GM23338 (cell line): ENCODE measurements around the gene DRG2. TPM values are rescaled to one million over a fixed set of nuclear protein-coding genes. Genes with fewer than 3 reads are reported as not detected.

ENCODE experiments used
- ATAC-seq: fragments of 200-7000 bp; cut with Tn5 transposase; 3 replicates; pipeline ENCODE4 v1.9.1; 2020
- DNase-seq: peaks from one replicate; pipeline ENCODE4 v3.0.0-alpha.2; 2015; ENCODE audit warnings: low spot score
- H2AFZ ChIP-seq: fragments of 200-600 bp; sonication (generic); 2 replicates; pipeline ENCODE4 v1.8.0; 2016; ENCODE audit warnings: antibody characterized with exemption, mild to moderate bottlenecking, moderate library complexity
- H3F3A ChIP-seq: fragments of 200-600 bp; sonication (generic); replicated peaks from 2 replicates; pipeline ENCODE4 v1.8.0; 2017; ENCODE audit warnings: antibody characterized with exemption, mixed run types, low read depth
- H3K27ac ChIP-seq: fragments of 200-600 bp; sonication (generic); 2 replicates; pipeline ENCODE4 v1.6.1; 2016; ENCODE audit warnings: low read depth
- H3K27me3 ChIP-seq: fragments of 200-600 bp; sonication (generic); 2 replicates; pipeline ENCODE4 v1.8.0; 2016; ENCODE audit warnings: mild to moderate bottlenecking, mixed run types, moderate library complexity; ENCODE audit not compliant: insufficient read depth
- H3K36me3 ChIP-seq: fragments of 200-600 bp; sonication (generic); 2 replicates; pipeline ENCODE4 v1.8.0; 2016; ENCODE audit warnings: mild to moderate bottlenecking; ENCODE audit not compliant: insufficient read depth
- H3K4me1 ChIP-seq: fragments of 200-600 bp; sonication (generic); 2 replicates; pipeline ENCODE4 v1.8.0; 2016; ENCODE audit warnings: mild to moderate bottlenecking, moderate library complexity; ENCODE audit not compliant: insufficient read depth
- H3K4me2 ChIP-seq: fragments of 200-600 bp; sonication (generic); 2 replicates; pipeline ENCODE4 v1.7.1; 2017; ENCODE audit warnings: mixed run types
- H3K4me3 ChIP-seq: fragments of 200-600 bp; sonication (generic); 2 replicates; pipeline ENCODE4 v1.6.1; 2016; ENCODE audit warnings: mixed run types
- H3K79me2 ChIP-seq: fragments of 200-600 bp; sonication (generic); replicated peaks from 2 replicates; pipeline ENCODE4 v1.8.0; 2017; ENCODE audit warnings: mild to moderate bottlenecking; ENCODE audit not compliant: insufficient read depth
- H3K9me2 ChIP-seq: fragments of 200-600 bp; sonication (generic); 2 replicates; pipeline ENCODE4 v1.8.0; 2017; ENCODE audit not compliant: insufficient read depth
- H4K20me1 ChIP-seq: fragments of 200-600 bp; sonication (generic); replicated peaks from 2 replicates; pipeline ENCODE4 v1.8.0; 2017; ENCODE audit warnings: mild to moderate bottlenecking; ENCODE audit not compliant: insufficient read depth
- H3K27ac Mint-ChIP-seq: 2 replicates; pipeline ENCODE4 v1.8.0; 2020; ENCODE audit warnings: inconsistent platforms, mild to moderate bottlenecking, moderate library complexity, mixed read lengths
- H3K27me3 Mint-ChIP-seq: 3 replicates; pipeline ENCODE4 v1.8.0; 2022; ENCODE audit warnings: low read depth, mild to moderate bottlenecking, moderate library complexity, mixed read lengths, inconsistent platforms; ENCODE audit not compliant: insufficient read depth, poor library complexity
- H3K36me3 Mint-ChIP-seq: 3 replicates; pipeline ENCODE4 v1.8.0; 2021; ENCODE audit warnings: low read depth, mild to moderate bottlenecking, inconsistent platforms, moderate library complexity, mixed read lengths
- H3K4me1 Mint-ChIP-seq: 3 replicates; pipeline ENCODE4 v1.8.0; 2020; ENCODE audit warnings: mild to moderate bottlenecking, inconsistent platforms, mixed read lengths
- H3K4me3 Mint-ChIP-seq: 3 replicates; pipeline ENCODE4 v1.8.0; 2021; ENCODE audit warnings: moderate library complexity, mild to moderate bottlenecking, inconsistent platforms, mixed read lengths
- H3K9me3 Mint-ChIP-seq: 3 replicates; pipeline ENCODE4 v1.8.0; 2020; ENCODE audit warnings: moderate library complexity, mild to moderate bottlenecking, inconsistent platforms, mixed read lengths
- CREB1 ChIP-seq: fragments of 250-450 bp; sonication (Bioruptor Pico); IDR thresholded peaks from 2 replicates; pipeline ENCODE4 v1.5.0; 2020; ENCODE audit warnings: low read depth, mild to moderate bottlenecking, moderate library complexity
- EZH2 ChIP-seq: fragments of 200-600 bp; sonication (generic); IDR thresholded peaks from one replicate; pipeline ENCODE4 v1.8.0; 2017; ENCODE audit warnings: antibody characterized with exemption, mild to moderate bottlenecking, low read depth; ENCODE audit not compliant: unreplicated experiment
- JUNB ChIP-seq: IDR thresholded peaks from one replicate; pipeline ENCODE4 v1.6.1; 2016; ENCODE audit warnings: antibody characterized with exemption; ENCODE audit not compliant: unreplicated experiment
- STAT1 ChIP-seq: IDR thresholded peaks from one replicate; pipeline ENCODE4 v1.6.1; 2016; ENCODE audit warnings: antibody characterized with exemption; ENCODE audit not compliant: unreplicated experiment
- ZNF331 ChIP-seq: fragments of 250-450 bp; sonication (Bioruptor Pico); IDR thresholded peaks from 2 replicates; pipeline ENCODE4 v1.5.0; 2020; ENCODE audit warnings: low read depth, mild to moderate bottlenecking, moderate library complexity
- polyA plus RNA-seq: library from polyadenylated mRNA; unstranded; fragments of >200 nt; fragmentation: Nextera tagmentation; extraction: Ambion mirVana; gene quantifications from 2 replicates; pipeline ENCODE4 v1.2.1, GENCODE V29; 2016
- total RNA-seq: library from RNA; depleted of rRNA; stranded (reverse); fragments of >200 nt; shearing (Covaris generic); gene quantifications from 2 replicates; pipeline ENCODE4 v1.2.3, GENCODE V29; 2014
- TF ChIP-seq, protein P1 (sequence below): fragments of 250-450 bp; sonication (Bioruptor Pico); IDR thresholded peaks from 2 replicates; pipeline ENCODE4 v1.5.0; 2020; ENCODE audit warnings: mild to moderate bottlenecking, moderate library complexity
- TF ChIP-seq, protein P2 (sequence below), 2 experiments: fragments of 200-600 bp in 1 of 2; sonication (generic) in 1 of 2; conservative IDR thresholded peaks; 2 replicates each; pipeline versions ENCODE4 v1.5.1 to v1.6.1; 2016 to 2017; ENCODE audit warnings: antibody characterized with exemption in 2 of 2, low read depth in 2 of 2, mild to moderate bottlenecking in 2 of 2, moderate library complexity in 1 of 2

The DRG2 gene
- total and polyA plus RNA-seq, 2 experiments from 2014 or later: 36.2 to 48.0 TPM

DNA sequence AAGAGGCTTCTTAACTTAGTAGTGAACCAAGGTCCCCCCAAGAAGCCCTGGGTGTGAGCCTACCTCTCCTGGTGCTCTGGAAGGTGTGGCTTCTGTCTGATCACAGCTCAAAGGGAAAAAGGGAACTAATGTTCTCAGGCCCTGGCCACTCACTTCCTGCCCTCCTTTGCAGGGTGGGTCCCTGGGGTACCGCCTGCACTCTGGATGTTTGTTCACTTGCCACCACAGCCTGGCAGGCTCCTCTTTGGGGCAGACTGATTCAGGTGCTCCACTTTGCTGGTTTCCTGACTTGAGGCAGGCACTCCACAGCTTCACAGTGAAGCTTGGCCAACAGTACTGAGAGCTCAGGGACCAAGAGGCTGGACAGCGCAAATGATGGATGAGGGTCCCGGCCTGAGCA lies 14.9 kb downstream of the DRG2 start:
- H3K36me3 Mint-ChIP-seq: peaks cover 10% of the 10 kb centered on the region
- no peaks in the 10 kb centered on the region; the same call in 1 of the 2 replicates for H4K20me1 ChIP-seq
- H3K4me2 ChIP-seq: no peak overlapping the region
- H3K4me1 Mint-ChIP-seq: no peaks in the 10 kb centered on the region
- peaks cover 7% of the 10 kb centered on the region for H3K27me3 Mint-ChIP-seq
- H3F3A ChIP-seq: no peaks in the 10 kb centered on the region
- H2AFZ ChIP-seq: no peak overlapping the region
- H3K36me3 ChIP-seq: no peaks in the 10 kb centered on the region
- TF ChIP-seq, protein P1, sequence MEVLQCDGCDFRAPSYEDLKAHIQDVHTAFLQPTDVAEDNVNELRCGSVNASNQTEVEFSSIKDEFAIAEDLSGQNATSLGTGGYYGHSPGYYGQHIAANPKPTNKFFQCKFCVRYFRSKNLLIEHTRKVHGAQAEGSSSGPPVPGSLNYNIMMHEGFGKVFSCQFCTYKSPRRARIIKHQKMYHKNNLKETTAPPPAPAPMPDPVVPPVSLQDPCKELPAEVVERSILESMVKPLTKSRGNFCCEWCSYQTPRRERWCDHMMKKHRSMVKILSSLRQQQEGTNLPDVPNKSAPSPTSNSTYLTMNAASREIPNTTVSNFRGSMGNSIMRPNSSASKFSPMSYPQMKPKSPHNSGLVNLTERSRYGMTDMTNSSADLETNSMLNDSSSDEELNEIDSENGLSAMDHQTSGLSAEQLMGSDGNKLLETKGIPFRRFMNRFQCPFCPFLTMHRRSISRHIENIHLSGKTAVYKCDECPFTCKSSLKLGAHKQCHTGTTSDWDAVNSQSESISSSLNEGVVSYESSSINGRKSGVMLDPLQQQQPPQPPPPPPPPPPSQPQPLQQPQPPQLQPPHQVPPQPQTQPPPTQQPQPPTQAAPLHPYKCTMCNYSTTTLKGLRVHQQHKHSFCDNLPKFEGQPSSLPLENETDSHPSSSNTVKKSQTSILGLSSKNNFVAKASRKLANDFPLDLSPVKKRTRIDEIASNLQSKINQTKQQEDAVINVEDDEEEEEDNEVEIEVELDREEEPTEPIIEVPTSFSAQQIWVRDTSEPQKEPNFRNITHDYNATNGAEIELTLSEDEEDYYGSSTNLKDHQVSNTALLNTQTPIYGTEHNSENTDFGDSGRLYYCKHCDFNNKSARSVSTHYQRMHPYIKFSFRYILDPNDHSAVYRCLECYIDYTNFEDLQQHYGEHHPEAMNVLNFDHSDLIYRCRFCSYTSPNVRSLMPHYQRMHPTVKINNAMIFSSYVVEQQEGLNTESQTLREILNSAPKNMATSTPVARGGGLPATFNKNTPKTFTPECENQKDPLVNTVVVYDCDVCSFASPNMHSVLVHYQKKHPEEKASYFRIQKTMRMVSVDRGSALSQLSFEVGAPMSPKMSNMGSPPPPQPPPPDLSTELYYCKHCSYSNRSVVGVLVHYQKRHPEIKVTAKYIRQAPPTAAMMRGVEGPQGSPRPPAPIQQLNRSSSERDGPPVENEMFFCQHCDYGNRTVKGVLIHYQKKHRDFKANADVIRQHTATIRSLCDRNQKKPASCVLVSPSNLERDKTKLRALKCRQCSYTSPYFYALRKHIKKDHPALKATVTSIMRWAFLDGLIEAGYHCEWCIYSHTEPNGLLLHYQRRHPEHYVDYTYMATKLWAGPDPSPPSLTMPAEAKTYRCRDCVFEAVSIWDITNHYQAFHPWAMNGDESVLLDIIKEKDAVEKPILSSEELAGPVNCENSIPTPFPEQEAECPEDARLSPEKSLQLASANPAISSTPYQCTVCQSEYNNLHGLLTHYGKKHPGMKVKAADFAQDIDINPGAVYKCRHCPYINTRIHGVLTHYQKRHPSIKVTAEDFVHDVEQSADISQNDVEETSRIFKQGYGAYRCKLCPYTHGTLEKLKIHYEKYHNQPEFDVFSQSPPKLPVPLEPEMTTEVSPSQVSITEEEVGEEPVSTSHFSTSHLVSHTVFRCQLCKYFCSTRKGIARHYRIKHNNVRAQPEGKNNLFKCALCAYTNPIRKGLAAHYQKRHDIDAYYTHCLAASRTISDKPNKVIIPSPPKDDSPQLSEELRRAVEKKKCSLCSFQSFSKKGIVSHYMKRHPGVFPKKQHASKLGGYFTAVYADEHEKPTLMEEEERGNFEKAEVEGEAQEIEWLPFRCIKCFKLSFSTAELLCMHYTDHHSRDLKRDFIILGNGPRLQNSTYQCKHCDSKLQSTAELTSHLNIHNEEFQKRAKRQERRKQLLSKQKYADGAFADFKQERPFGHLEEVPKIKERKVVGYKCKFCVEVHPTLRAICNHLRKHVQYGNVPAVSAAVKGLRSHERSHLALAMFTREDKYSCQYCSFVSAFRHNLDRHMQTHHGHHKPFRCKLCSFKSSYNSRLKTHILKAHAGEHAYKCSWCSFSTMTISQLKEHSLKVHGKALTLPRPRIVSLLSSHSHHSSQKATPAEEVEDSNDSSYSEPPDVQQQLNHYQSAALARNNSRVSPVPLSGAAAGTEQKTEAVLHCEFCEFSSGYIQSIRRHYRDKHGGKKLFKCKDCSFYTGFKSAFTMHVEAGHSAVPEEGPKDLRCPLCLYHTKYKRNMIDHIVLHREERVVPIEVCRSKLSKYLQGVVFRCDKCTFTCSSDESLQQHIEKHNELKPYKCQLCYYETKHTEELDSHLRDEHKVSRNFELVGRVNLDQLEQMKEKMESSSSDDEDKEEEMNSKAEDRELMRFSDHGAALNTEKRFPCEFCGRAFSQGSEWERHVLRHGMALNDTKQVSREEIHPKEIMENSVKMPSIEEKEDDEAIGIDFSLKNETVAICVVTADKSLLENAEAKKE (CRISPR knock-in tag): no peak
- TF ChIP-seq ZNF331 (CRISPR knock-in tag) (no peak), CREB1 (CRISPR knock-in tag) (no peak), JUNB (no peak)
- H3K27me3 ChIP-seq: no peaks in the 10 kb centered on the region
- H3K27ac Mint-ChIP-seq: no peak overlapping the region
- no peaks in the 10 kb centered on the region for H3K9me3 Mint-ChIP-seq
- H3K79me2 ChIP-seq: no peaks in the 10 kb centered on the region
- no peak overlapping the region for H3K27ac ChIP-seq
- no peak overlapping the region for H3K4me3 Mint-ChIP-seq
- no peaks in the 10 kb centered on the region for H3K4me1 ChIP-seq
- ATAC-seq: no peak
- no peaks in the 10 kb centered on the region for H3K9me2 ChIP-seq
- no peak for DNase-seq
- no peak overlapping the region for H3K4me3 ChIP-seq

DNA sequence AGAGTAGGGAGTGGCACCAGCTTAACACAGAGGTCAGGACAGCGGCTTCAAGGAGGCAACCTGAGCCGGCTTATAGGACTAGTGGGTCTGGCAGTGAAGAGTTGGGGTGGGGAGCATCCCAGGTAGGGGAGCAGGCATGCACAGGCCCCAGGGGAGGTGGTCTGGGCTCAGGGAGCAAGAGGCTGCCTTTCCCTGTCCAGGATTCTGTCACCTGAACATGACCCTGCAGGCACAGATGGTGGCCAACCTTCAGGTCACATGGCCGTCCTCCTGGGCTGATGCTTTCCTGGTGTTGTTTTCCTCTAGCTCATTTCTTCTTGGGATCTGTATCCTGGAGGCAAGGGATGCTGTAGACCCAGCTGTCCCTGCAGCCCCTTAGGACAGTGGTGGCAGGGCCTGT lies 17.3 kb downstream of the DRG2 start:
- H3K4me3 Mint-ChIP-seq: no peak overlapping the region
- Histone ChIP-seq H3K27me3 (no peaks in the 10 kb centered on the region), H3K36me3 (no peaks in the 10 kb centered on the region), H3K9me2 (no peaks in the 10 kb centered on the region), H3K4me1 (no peaks in the 10 kb centered on the region), H3K4me3 (no peak overlapping the region), H3K27ac (no peak overlapping the region), H2AFZ (no peak overlapping the region), H3F3A (no peaks in the 10 kb centered on the region), H3K79me2 (no peaks in the 10 kb centered on the region), H4K20me1 (no peaks in the 10 kb centered on the region; the same call in 1 of the 2 replicates), H3K4me2 (no peak overlapping the region)
- TF ChIP-seq EZH2 (no peak), STAT1 (no peak), JUNB (no peak)
- TF ChIP-seq, protein P2, sequence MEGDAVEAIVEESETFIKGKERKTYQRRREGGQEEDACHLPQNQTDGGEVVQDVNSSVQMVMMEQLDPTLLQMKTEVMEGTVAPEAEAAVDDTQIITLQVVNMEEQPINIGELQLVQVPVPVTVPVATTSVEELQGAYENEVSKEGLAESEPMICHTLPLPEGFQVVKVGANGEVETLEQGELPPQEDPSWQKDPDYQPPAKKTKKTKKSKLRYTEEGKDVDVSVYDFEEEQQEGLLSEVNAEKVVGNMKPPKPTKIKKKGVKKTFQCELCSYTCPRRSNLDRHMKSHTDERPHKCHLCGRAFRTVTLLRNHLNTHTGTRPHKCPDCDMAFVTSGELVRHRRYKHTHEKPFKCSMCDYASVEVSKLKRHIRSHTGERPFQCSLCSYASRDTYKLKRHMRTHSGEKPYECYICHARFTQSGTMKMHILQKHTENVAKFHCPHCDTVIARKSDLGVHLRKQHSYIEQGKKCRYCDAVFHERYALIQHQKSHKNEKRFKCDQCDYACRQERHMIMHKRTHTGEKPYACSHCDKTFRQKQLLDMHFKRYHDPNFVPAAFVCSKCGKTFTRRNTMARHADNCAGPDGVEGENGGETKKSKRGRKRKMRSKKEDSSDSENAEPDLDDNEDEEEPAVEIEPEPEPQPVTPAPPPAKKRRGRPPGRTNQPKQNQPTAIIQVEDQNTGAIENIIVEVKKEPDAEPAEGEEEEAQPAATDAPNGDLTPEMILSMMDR (conservative IDR thresholded peaks at IDR 0.05; ENCODE audit: low read depth in 2 of 2): no peak
- no peak overlapping the region for H3K27ac Mint-ChIP-seq
- H3K36me3 Mint-ChIP-seq: peaks cover 6% of the 10 kb centered on the region
- DNase-seq (no peak), ATAC-seq (no peak)
- peaks cover 5% of the 10 kb centered on the region for H3K27me3 Mint-ChIP-seq
- H3K9me3 Mint-ChIP-seq: no peaks in the 10 kb centered on the region
- H3K4me1 Mint-ChIP-seq: no peaks in the 10 kb centered on the region
